CD4-positive, alpha-beta T cell (primary cell): ENCODE data around the gene AVEN. TPM values are rescaled to one million over a fixed set of nuclear protein-coding genes. Genes with fewer than 3 reads are reported as not detected.

ENCODE experiments used
- total RNA-seq, 174 experiments: library from RNA in 2 of 174; stranded (reverse) in 2 of 174; gene quantifications; one replicate each; pipeline ENCODE4 v1.2.3 and lab custom pipeline; 2021 to 2026

The AVEN gene
- total RNA-seq, 2 experiments from 2014 or later = 4.5 to 4.9 TPM

Other genes with a start within 250 kb of the AVEN start
- gene CHRM5, start 70.7 kb downstream of the AVEN start, total RNA-seq = not detected
- gene EMC7, start 62.7 kb upstream of the AVEN start, total RNA-seq = 10 to 100 TPM; 54.0 to 54.6 TPM
- gene PGBD4, start 62.9 kb upstream of the AVEN start, total RNA-seq = 1 to 10 TPM; 2.3 to 2.6 TPM
- gene KATNBL1, start 170.9 kb upstream of the AVEN start, total RNA-seq = 10 to 100 TPM; 13.0 to 14.6 TPM
- gene EMC4, start 185.8 kb upstream of the AVEN start, total RNA-seq = 10 to 100 TPM; 77.4 to 80.0 TPM